Astrocyte of the cerebellum (primary cell): ENCODE data around the gene OSBPL1A.

Experiments used
- DNase-seq: peaks from one replicate; pipeline ENCODE4 v3.0.0-alpha.2; 2011; ENCODE audit warnings: low read depth
- H3K4me3 ChIP-seq: 2 replicates; pipeline ENCODE4 v1.5.1; 2011; ENCODE audit warnings: mild to moderate bottlenecking, low read depth, low read length, moderate library complexity
- in situ Hi-C: cut with HindIII; loops from 2 replicates; pipeline ENCODE4 v1.10.0; 2017; ENCODE audit warnings: low sequenced_read_pairs
- TF ChIP-seq, protein P1 (sequence below): IDR thresholded peaks from 2 replicates; pipeline ENCODE4 v1.5.1; 2012; ENCODE audit warnings: low read length, low read depth, moderate library complexity, mild to moderate bottlenecking; ENCODE audit errors: missing control alignments

The OSBPL1A gene

GRCh38 chr18:24128700-24129099, 268.9 kb downstream of the OSBPL1A start:
- TF ChIP-seq, protein P1, sequence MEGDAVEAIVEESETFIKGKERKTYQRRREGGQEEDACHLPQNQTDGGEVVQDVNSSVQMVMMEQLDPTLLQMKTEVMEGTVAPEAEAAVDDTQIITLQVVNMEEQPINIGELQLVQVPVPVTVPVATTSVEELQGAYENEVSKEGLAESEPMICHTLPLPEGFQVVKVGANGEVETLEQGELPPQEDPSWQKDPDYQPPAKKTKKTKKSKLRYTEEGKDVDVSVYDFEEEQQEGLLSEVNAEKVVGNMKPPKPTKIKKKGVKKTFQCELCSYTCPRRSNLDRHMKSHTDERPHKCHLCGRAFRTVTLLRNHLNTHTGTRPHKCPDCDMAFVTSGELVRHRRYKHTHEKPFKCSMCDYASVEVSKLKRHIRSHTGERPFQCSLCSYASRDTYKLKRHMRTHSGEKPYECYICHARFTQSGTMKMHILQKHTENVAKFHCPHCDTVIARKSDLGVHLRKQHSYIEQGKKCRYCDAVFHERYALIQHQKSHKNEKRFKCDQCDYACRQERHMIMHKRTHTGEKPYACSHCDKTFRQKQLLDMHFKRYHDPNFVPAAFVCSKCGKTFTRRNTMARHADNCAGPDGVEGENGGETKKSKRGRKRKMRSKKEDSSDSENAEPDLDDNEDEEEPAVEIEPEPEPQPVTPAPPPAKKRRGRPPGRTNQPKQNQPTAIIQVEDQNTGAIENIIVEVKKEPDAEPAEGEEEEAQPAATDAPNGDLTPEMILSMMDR, result no peak
- in situ Hi-C loops, result no loop called here
- no peak for DNase-seq
- H3K4me3 ChIP-seq, result no peak overlapping the region

DNA sequence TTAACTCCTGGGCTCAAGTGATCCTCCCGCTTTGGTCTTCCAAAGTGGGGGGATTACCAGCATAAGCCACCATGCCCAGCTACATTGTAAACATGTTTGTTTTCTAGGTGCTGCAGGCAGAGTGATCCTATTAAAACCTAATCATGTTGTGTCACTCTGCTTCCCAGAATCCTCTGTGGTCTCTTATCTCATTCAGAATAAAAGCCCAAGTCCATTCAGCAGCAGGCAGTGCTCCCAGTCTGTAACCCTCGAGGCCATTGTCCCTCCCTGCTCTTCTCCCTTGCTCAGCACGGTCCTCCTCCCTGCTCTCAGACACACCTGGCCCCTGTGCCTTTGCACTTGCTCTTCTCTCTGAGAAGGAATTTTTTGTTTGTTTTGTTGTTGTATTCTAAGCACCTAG, 269.9 kb downstream of the OSBPL1A start:
- TF ChIP-seq, protein P1, result no peak
- in situ Hi-C loops, result no loop called here
- no peak for DNase-seq
- no peak overlapping the region for H3K4me3 ChIP-seq

DNA sequence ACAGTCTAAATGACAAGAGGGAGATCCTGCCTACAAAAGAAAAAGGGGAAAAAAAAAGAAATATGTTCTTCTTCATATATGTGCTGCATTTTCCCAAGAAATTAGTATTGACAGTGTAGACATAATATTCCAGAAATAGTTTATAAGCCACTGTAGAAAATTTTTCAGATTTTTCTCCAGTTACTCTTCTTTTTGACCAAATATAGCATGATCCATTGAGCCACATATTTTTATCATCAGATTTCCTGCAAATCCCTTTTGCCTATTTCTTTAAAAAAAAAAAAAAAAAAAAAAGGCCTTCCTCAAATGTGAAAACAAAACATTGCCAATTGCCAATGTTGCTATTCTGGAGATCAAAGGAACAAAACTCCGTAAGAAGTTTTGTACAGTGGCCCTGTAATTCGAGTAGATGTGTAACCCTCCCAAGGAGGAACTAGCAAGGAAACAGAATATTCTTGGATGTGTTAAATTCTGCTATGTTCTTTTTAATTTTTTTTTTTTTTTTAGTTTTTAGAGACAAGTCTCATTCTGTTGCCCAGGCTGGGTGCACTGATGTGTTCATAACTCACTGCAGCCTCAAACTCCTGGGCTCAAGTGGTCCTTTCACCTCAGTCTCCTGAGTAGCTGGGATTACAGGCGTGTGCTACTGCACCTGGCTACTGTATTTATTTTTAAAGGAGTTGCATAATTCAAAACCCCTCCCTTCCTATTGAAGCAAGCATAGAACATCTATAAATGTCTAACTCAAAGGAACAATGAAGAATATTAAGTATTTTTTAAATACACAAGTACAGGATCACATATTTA, 271.3 kb downstream of the OSBPL1A start:
- no peak for DNase-seq
- TF ChIP-seq, protein P1, result no peak
- no peak overlapping the region for H3K4me3 ChIP-seq
- in situ Hi-C loops, result no loop called here

DNA sequence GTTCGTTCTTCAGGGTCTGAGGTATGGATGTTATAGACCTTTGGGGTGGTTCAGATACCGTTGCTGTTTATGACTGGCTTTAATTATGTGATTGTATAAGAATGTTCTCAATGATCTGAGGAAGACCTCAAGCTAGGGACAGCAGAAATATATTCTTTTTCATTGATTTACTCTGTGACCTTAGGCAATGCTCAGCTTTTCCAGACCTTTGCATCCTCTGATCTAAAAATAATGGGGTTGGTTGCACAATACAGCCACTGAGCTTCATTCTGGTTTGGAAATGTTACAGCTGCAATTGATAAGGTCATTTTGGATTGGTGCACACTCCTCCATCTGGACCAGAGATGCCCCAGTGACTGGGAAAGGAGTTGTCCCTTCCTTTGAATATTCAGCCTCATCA, 276.0 kb downstream of the OSBPL1A start:
- H3K4me3 ChIP-seq, result no peak overlapping the region
- no peak for DNase-seq
- TF ChIP-seq, protein P1, result no peak
- in situ Hi-C loops, result loop anchor here (25.0 kb wide), 1 partner anchor 609 kb away; the partner anchor contains the start of gene RMC1

- TF ChIP-seq, protein P1, result no peak
- H3K4me3 ChIP-seq, result no peak overlapping the region
- in situ Hi-C loops, result loop anchor here (25.0 kb wide), 1 partner anchor 608 kb away; the partner anchor contains the start of gene RMC1
- no peak for DNase-seq
These were observed 276.9 kb downstream of the OSBPL1A start for GRCh38 chr18:24120676-24121075.

- DNase-seq, result peak; percentile 65
- TF ChIP-seq, protein P1, result peak; percentile 76
- H3K4me3 ChIP-seq, result no peak overlapping the region
- in situ Hi-C loops, result loop anchor here (25.0 kb wide), 1 partner anchor 607 kb away; the partner anchor contains the start of gene RMC1
These were observed 278.7 kb downstream of the OSBPL1A start for GRCh38 chr18:24118750-24119577.
